NCI-H1694 treated with DMSO at 0.1 percent for 48 hours (cell line): Measurements from ENCODE around the gene PUS1.
"Not testable (repeated sequence)": the region's sequence is repeated elsewhere in the genome, so short reads cannot be mapped to it uniquely, and the experiment has no call there.

Experiments used
- DNase-seq: peaks from one replicate; lab custom pipeline; 2025; lab: John Stamatoyannopoulos, UW

Gene PUS1

GRCh38 chr12:131938082-131938481 is 9.0 kb downstream of the PUS1 start:
- no peak for DNase-seq

GRCh38 chr12:131939007-131939406 is 9.9 kb downstream of the PUS1 start:
- DNase-seq = no peak

GRCh38 chr12:131940141-131940547 is 11.1 kb downstream of the PUS1 start:
- DNase-seq = no peak

GRCh38 chr12:131941116-131941986 is 12.3 kb downstream of the PUS1 start:
- DNase-seq = no peak

GRCh38 chr12:131941987-131942341 is 12.9 kb downstream of the PUS1 start:
- DNase-seq = no peak

GRCh38 chr12:131942671-131943070 is 13.6 kb downstream of the PUS1 start:
- DNase-seq = no peak

- DNase-seq = no peak
Measured at GRCh38 chr12:131943389-131943788, 14.3 kb downstream of the PUS1 start.

GRCh38 chr12:131943876-131944275 is 14.8 kb downstream of the PUS1 start:
- no peak for DNase-seq

- no peak for DNase-seq
Measured at GRCh38 chr12:131944601-131945251, 15.7 kb downstream of the PUS1 start.

- no peak for DNase-seq
Measured at GRCh38 chr12:131946757-131947156, 17.7 kb downstream of the PUS1 start.

GRCh38 chr12:131947482-131948027 is 18.5 kb downstream of the PUS1 start:
- DNase-seq = no peak

GRCh38 chr12:131948166-131948712 is 19.2 kb downstream of the PUS1 start:
- DNase-seq = no peak

GRCh38 chr12:131948713-131949430 is 19.8 kb downstream of the PUS1 start:
- not testable (repeated sequence) for DNase-seq

- peak; percentile 44 for DNase-seq
Measured at GRCh38 chr12:131949431-131950181, 20.5 kb downstream of the PUS1 start, which contains the start of gene EP400. EP400 (plus strand) TSS chr12:131949942; CDS start chr12:131960620, 10,678 bp downstream.

GRCh38 chr12:131950182-131950913 is 21.3 kb downstream of the PUS1 start:
- no peak for DNase-seq

- DNase-seq = not testable (repeated sequence)
Measured at GRCh38 chr12:131953810-131954209, 24.7 kb downstream of the PUS1 start.

- not testable (repeated sequence) for DNase-seq
Measured at GRCh38 chr12:131954460-131954859, 25.4 kb downstream of the PUS1 start.

- DNase-seq = no peak
Measured at GRCh38 chr12:131959116-131959515, 30.0 kb downstream of the PUS1 start.

- no peak for DNase-seq
Measured at GRCh38 chr12:131959641-131960589, 30.8 kb downstream of the PUS1 start.
